CD4-positive, alpha-beta T cell treated with Interleukin-15 for 1 hour (primary cell): ENCODE results near the gene ZBTB40.

ENCODE experiments used
- DNase-seq: peaks from one replicate; pipeline ENCODE4 v3.0.0-alpha.2; 2020

The ZBTB40 gene

GRCh38 chr1:22563671-22564602 lies 112.3 kb downstream of the ZBTB40 start:
- no peak for DNase-seq

DNA sequence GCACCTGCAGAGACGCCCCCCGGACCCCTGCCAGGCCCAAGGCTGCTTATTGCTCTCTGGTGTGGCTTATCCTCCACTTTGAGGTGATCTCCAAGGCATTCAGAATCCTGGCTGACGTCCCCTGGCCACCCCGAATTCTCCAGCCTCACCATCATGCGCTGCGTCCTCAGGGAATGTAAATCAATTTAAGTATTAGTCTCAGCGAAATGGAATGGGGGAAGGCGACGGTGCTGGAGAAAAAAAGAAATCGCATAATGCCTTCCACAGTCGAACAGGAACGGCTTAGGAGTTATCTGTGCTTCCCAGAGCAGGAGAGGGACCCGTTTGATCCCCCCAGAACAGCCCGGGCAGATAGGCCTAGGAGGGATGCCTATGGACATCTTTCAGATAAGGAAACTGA lies 114.5 kb downstream of the ZBTB40 start:
- no peak for DNase-seq

DNA sequence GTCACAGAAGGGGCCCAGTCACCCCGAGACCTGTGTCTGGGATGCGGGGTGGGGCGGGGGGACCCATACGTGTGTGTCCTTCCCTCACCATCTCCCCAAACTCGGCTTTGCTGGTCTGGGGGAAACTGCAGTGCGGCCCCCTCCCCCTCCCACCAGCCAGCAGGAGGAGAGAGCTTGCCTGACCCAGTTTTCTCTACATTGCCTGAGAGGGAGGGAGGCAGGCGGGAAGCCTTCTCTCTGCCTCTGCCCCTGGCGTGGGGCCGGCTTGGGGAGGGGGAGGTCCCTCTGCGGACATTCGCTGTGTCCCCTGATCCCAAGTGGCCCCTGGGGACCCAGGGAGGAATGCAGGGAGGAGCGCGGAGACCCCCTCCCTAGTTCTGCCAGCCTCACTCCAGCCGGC lies 115.5 kb downstream of the ZBTB40 start:
- no peak for DNase-seq

- DNase-seq, result no peak
Observed at GRCh38 chr1:22567994-22568393, 116.3 kb downstream of the ZBTB40 start.

- no peak for DNase-seq
Observed at GRCh38 chr1:22569269-22569668, 117.6 kb downstream of the ZBTB40 start.

DNA sequence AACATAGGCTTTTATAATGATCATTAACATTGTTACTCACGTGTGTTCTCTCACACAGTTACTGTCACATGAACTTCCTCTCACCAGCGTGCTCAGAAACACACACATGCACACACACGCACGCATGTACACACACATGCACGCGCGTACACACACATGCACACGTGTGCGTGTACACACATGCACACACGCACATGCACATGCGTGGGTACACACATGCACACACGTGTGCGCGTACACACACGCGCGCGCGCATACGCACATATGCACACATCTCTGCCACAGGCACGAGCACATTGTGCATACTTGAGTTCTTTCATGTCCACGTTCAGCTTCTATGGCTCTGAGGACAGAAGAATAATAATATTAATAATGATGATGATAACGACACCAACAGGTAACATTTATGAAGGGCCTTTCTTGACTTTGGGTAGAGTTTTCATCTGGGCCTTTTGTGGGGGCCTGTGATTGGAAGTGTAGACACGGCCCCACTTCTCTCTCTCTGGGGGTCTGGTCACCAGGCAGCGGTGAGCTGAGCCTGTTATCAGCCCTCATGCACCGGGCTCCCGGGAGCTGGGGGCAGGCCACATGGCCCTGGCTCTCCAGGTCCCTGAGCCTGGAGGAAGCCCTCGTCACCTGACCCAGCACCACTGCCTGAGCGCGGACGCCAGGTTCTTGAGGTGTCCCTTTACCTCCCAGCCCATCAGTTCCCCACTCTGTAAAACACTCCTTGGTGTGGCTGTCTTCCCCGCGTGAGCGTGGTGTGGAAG lies 118.7 kb downstream of the ZBTB40 start:
- DNase-seq, result no peak

GRCh38 chr1:22572818-22573217 lies 121.2 kb downstream of the ZBTB40 start:
- DNase-seq, result no peak

- no peak for DNase-seq
Observed at GRCh38 chr1:22573237-22573636, 121.6 kb downstream of the ZBTB40 start.

DNA sequence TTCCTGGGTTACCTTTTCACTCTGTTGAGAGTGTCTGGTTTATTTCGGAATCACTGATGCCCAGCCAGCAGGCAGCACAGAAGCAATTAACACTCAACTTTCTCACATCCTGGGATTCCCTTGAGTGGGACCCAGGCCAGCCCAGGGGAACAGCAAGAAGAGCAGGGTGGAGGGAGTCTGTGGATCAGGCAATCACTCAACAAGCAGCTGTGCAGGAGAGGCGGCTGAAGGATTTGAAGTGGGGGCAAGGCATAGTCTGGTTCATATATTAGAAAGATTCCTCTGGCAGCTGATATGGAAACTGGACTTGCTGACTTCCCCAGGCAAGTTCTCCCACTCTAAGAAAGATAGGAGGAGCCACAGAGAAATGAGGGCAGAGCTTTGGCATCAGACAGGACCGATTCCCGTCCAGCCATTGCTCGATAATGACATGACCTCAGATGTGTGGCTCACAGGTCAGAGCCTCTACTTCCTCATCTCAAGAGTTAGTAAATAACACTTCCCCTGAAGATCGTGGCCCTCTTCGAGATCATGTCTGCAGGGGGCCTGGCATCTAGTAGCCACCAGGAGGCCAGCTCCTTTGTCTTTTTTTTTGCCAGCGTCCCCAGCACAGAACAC lies 124.0 kb downstream of the ZBTB40 start:
- no peak for DNase-seq

- no peak for DNase-seq
Observed at GRCh38 chr1:22576150-22576544, 124.5 kb downstream of the ZBTB40 start.

- DNase-seq, result no peak
Observed at GRCh38 chr1:22576617-22577016, 125.0 kb downstream of the ZBTB40 start.

- no peak for DNase-seq
Observed at GRCh38 chr1:22578732-22579361, 127.2 kb downstream of the ZBTB40 start.

DNA sequence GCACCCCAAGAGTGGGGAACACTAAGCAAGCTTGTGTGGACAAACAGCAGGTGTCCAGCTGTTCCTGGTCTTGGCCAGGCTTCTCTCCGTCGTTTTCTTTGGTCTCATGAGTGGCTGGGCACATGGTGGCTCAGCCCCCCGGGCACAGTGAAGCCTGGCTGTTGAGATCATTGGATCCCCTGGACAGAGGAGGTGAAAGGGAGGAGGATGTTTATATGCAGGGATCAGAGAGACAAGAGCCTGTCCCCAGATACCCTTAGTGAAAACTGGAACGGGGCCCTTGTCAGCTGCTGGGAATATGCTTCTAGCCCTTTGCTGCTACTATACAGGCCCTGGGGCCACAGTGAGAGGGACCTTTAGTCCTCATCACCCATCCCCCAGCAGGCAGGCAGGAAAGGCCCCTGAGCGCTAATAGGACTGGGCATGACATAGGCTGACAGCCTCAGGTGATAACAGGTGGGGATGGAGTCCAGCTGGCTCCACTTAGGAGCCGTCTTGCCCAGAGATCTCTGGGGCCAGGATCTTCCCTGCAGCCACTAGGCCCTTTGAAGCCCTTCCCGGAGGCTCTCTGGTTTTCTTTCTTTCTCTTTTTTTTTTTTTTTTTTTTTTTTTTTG lies 128.0 kb downstream of the ZBTB40 start:
- no peak for DNase-seq
